Measurements from ENCODE around the gene FCRL3.

FCRL3 gene

GRCh38 chr1:157673008-157673407 is 27.6 kb downstream of the FCRL3 start:
- Histone ChIP-seq H3K4me3 (ENCODE audit: low read length) (no peak overlapping the region), H3K4me1 (ENCODE audit: control insufficient read depth, low read length) (no peaks in the 10 kb centered on the region), H3K4me2 (ENCODE audit: low read length) (no peak overlapping the region), H3K9me3 (ENCODE audit: control insufficient read depth, insufficient read depth, low read length) (peaks cover 34% of the 10 kb centered on the region; the same call in 1 of the 2 replicates), H3K36me3 (ENCODE audit: control insufficient read depth, low read length) (no peaks in the 10 kb centered on the region), H3F3A (ENCODE audit: control insufficient read depth, insufficient read depth) (no peaks in the 10 kb centered on the region), H3K27ac (ENCODE audit: low read depth, low read length) (no peak overlapping the region), H3K27me3 (ENCODE audit: control insufficient read depth, low read length) (no peaks in the 10 kb centered on the region), H3K9me2 (replicated peaks; ENCODE audit: control insufficient read depth, low read length) (no peaks in the 10 kb centered on the region), H4K20me1 (ENCODE audit: control insufficient read depth, insufficient read depth, low read depth, low read length) (no peaks in the 10 kb centered on the region), H3K79me2 (ENCODE audit: control insufficient read depth, low read length) (no peaks in the 10 kb centered on the region)
- TF ChIP-seq CTCF (IDR thresholded peaks at IDR 0.05; ENCODE audit: low read depth, low read length, poor library complexity, severe bottlenecking) = no peak
- no peak for TF ChIP-seq EZH2phosphoT487 (IDR thresholded peaks at IDR 0.05; ENCODE audit: borderline replicate concordance, low read length)

GRCh38 chr1:157671895-157672294 is 28.7 kb downstream of the FCRL3 start:
- H3K27me3 ChIP-seq (ENCODE audit: control insufficient read depth, low read length) = no peaks in the 10 kb centered on the region
- H3K36me3 ChIP-seq (ENCODE audit: control insufficient read depth, low read length) = no peaks in the 10 kb centered on the region
- H4K20me1 ChIP-seq (ENCODE audit: control insufficient read depth, insufficient read depth, low read depth, low read length) = no peaks in the 10 kb centered on the region
- H3K79me2 ChIP-seq (ENCODE audit: control insufficient read depth, low read length) = no peaks in the 10 kb centered on the region
- H3K9me2 ChIP-seq (replicated peaks; ENCODE audit: control insufficient read depth, low read length) = no peaks in the 10 kb centered on the region
- no peak for TF ChIP-seq EZH2phosphoT487 (IDR thresholded peaks at IDR 0.05; ENCODE audit: borderline replicate concordance, low read length)
- TF ChIP-seq CTCF (IDR thresholded peaks at IDR 0.05; ENCODE audit: low read depth, low read length, poor library complexity, severe bottlenecking) = no peak
- H3K4me2 ChIP-seq (ENCODE audit: low read length) = no peak overlapping the region
- no peaks in the 10 kb centered on the region for H3F3A ChIP-seq (ENCODE audit: control insufficient read depth, insufficient read depth)
- no peak overlapping the region for H3K4me3 ChIP-seq (ENCODE audit: low read length)
- no peaks in the 10 kb centered on the region for H3K4me1 ChIP-seq (ENCODE audit: control insufficient read depth, low read length)
- peaks cover 33% of the 10 kb centered on the region; the same call in 1 of the 2 replicates for H3K9me3 ChIP-seq (ENCODE audit: control insufficient read depth, insufficient read depth, low read length)
- no peak overlapping the region for H3K27ac ChIP-seq (ENCODE audit: low read depth, low read length)

- TF ChIP-seq CTCF (IDR thresholded peaks at IDR 0.05; ENCODE audit: low read depth, low read length, poor library complexity, severe bottlenecking) = no peak
- TF ChIP-seq EZH2phosphoT487 (IDR thresholded peaks at IDR 0.05; ENCODE audit: borderline replicate concordance, low read length) = no peak
- no peaks in the 10 kb centered on the region for H3K36me3 ChIP-seq (ENCODE audit: control insufficient read depth, low read length)
- H3F3A ChIP-seq (ENCODE audit: control insufficient read depth, insufficient read depth) = peaks cover 3% of the 10 kb centered on the region
- H3K27ac ChIP-seq (ENCODE audit: low read depth, low read length) = no peak overlapping the region
- H3K4me1 ChIP-seq (ENCODE audit: control insufficient read depth, low read length) = peaks cover 54% of the 10 kb centered on the region
- no peaks in the 10 kb centered on the region for H3K9me2 ChIP-seq (replicated peaks; ENCODE audit: control insufficient read depth, low read length)
- H4K20me1 ChIP-seq (ENCODE audit: control insufficient read depth, insufficient read depth, low read depth, low read length) = no peaks in the 10 kb centered on the region
- H3K79me2 ChIP-seq (ENCODE audit: control insufficient read depth, low read length) = no peaks in the 10 kb centered on the region
- peaks cover 6% of the 10 kb centered on the region; the same call in 1 of the 2 replicates for H3K9me3 ChIP-seq (ENCODE audit: control insufficient read depth, insufficient read depth, low read length)
- H3K4me2 ChIP-seq (ENCODE audit: low read length) = no peak overlapping the region
- no peaks in the 10 kb centered on the region for H3K27me3 ChIP-seq (ENCODE audit: control insufficient read depth, low read length)
- no peak overlapping the region for H3K4me3 ChIP-seq (ENCODE audit: low read length)
Observed at GRCh38 chr1:157659576-157660247, 40.9 kb downstream of the FCRL3 start.

Measured in DOHH2 (cell line).